Erythroblast (primary cell): Measurements from ENCODE around the gene RFX8.
"Not testable (repeated sequence)": the region's sequence is repeated elsewhere in the genome, so short reads cannot be mapped to it uniquely, and the experiment has no call there.

Experiments
- DNase-seq, 2 experiments: peaks; one replicate each; lab custom pipeline; 2025; lab: John Stamatoyannopoulos, UW
- GATA1 ChIP-seq: IDR thresholded peaks from 2 replicates; pipeline ENCODE4 v1.6.1; 2011; ENCODE audit warnings: low read depth, mild to moderate bottlenecking, control low read depth, low read length, moderate library complexity
- POLR2A ChIP-seq: IDR thresholded peaks from 2 replicates; pipeline ENCODE4 v1.6.1; 2011; ENCODE audit warnings: mild to moderate bottlenecking, low read length

The RFX8 gene

DNA sequence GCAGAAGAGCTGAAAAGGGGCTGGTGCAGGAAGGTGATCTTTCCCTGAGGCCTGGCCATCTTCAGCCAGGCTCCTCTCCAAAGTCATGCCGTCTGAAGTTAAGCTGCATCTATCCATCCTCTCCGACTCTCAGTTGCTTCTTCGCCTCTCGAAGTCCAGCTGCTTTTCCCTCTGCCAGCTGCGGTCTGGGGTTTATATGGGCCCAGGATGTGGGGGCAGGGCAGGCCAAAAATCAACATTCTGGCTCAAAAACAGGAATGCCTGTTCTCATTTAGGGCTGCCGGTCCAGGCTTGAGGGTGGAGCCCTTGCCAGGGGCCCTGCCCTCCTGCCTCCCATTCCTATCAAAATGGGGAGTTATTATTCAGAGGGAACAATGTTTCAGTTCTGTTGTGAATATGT, 118.9 kb downstream of the RFX8 start:
- no peak for DNase-seq
- TF ChIP-seq GATA1, result no peak
- TF ChIP-seq POLR2A, result no peak

DNA sequence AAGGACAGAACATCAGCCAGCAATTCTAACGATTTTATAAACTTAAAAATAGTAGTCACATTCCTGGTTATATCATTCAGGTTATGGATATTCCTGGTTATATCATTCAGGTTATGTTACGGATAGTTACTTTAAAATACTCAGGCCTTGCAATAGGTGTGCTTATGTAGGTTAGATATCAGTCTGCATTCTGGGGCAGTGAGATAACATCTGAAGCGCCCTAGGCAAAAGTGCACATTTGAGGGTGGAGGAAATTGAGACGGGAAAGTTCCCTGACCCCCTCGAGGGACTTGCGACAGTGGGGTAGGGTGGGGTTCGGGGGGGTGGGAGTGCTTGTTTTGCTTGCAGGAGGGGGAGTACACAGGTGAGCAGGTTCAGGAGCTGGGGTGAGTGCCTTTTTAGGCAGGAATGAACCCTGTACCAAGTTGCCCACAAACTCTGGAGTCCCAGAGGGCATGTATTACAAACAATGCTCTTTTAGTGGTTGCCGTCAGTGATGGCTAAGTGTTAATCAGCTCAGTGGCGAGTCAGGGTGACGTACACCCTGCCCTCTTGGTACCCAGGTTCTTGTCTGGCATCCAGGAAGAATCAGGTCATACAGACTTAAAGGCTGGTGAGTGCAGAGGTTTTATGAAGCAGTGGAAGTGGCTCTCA, 119.4 kb downstream of the RFX8 start:
- TF ChIP-seq GATA1 (no peak), POLR2A (no peak)
- DNase-seq, result no peak

DNA sequence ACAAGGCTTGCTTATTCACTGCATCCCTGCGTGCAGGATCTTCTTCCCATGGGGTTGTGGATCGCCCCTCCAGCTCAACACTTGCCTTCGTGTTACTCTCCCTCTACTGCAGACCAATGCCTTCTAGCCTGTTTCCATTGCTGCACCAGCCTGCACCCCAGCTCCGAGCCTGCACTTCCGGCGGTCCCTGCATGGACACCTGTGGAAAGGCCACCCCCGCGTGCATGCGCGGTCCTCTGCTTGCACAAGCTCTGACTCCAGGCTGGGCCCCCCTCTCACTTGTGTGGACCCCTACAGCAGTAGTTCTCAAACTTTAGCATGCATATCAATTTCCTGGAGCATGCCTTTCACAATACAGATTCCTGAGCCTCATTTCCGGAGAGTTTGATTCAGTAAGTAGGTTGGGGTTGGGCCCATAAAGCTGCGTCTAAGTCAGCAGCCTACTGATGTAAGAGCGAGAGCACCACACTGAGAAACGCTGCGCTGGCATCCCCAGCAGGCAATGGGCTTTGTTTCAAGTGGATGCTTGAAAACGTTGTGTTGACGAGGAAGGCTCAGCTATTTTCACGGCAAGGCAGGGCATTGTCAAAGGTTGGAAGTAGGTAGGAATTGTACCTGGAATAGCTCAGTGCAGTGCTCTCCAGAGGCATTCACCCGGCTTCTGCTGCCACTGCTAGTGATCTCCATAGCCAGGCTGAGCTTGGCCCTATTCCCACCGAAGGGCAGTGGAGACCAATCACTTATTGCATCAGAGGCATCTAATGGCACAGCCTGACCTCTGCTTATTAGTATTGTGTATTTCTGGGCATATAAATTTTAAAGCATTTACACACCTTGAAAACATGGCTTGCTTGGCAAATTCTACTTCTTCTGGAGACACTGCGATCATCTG, 120.2 kb downstream of the RFX8 start:
- TF ChIP-seq GATA1 (no peak), POLR2A (no peak)
- DNase-seq, result no peak

DNA sequence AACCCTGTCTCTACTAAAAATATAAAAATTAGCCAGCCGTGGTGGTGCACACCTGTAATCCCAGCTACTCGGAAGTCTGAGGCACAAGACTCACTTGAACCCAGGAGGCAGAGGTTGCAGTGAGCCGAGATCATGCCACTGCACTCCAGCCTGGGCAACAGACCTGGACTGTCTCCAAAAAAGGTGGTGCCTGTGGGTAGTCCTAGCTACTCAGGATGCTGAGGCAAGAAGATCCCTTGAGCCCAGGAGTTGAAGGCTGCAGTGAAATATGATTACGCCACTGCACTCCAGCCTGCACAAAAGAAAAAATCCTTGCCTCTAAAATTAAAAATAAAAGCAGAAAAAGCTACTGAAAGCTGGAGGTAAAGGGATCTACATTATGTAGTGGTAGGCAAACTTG, 122.3 kb downstream of the RFX8 start:
- DNase-seq, result not testable (repeated sequence)

DNA sequence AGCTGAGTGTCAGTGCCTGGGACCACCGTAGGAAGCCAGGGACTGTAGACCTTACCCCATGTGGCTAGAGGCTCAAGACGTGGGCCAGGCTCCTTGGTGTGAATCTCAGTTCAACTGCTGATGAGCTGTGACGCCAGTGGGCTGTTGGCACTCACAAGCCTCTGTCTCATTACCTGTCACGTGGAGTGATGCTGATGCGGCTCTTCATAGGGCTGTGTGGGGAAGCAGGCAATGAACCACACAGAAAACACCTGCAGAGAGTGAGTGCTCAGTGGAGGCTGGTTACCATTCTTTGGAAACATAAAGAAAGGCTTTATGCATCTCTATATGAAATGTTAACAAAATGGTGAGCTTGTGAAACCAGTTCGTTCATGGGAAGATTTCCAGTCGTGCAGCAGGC, 123.7 kb downstream of the RFX8 start:
- no peak for TF ChIP-seq POLR2A
- no peak for TF ChIP-seq GATA1

DNA sequence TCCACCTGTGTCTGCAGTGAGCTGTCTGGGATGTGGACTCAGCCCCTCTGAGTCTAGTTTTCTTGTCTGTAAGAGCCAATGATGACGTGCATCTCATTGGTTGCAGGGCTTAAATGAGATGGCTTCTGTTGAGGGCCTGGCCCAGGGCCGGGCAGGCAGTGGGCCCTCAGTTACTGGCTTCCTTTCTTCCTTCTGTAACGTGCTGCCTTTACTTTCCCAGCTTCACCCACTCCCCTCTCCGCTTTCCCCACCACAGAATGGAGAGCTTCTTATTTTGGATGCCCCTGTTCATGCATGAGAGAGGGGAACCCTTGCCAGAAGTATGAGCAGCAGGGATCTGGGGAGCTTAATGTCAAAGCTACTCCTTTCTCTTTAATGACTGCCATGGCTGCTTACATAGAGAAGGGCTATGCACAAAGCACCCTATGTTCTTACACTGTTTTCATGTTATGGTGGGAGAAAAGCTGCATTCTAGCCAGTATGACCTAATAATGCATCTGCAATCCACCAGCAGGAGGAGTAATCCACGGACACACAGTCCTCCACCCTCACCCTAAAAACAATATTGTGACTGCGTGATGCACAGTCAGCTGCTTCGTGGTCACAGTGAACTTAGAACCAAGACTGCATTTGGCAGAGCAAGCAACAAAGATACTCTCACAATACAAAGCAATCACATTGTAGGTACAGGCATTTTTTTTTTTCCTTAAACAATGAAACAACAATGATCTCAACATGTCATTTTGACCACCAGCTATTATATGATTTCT, 124.8 kb downstream of the RFX8 start:
- TF ChIP-seq POLR2A (no peak), GATA1 (no peak)

More for the DNA sequence above, 123.7 kb downstream of the RFX8 start:
- DNase-seq, result no peak

DNA sequence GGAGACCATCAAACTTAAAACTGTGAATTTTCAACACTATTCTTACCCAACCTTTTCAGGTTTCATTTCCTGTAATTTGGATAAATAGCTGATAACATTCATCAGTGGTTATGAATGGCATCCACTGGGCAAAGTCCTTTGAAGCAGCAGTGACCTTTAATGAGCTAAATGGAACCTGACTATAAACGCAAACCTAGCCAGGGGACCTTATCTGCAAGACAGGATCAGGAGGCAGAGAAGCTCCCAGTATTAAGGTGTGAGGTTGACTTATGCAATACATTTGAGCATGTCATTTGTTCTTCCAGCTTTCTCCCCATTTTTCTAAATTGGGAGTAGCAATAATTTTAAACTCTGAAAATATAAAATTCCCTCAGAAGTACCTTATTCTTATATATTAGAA, 126.0 kb downstream of the RFX8 start:
- DNase-seq, result no peak
- TF ChIP-seq POLR2A (no peak), GATA1 (no peak)

More for the DNA sequence above, 124.8 kb downstream of the RFX8 start:
- peak in 1 of 2 experiments; percentile 6 for DNase-seq
